CD8-positive, alpha-beta memory T cell (primary cell): Measurements from ENCODE around the gene MYBPC2. TPM values are rescaled to one million over a fixed set of nuclear protein-coding genes. Genes with fewer than 3 reads are reported as not detected.

ENCODE experiments used
- CTCF ChIA-PET: fragments of 350-600 bp; sonication (Branson Sonifier 250); formaldehyde crosslinking; loops from one replicate; lab custom pipeline; 2021; ENCODE audit warnings: antibody characterized with exemption; lab: Charles Lee
- POLR2A ChIA-PET: fragments of 350-600 bp; sonication (Branson Sonifier 250); formaldehyde crosslinking; loops from one replicate; lab custom pipeline; 2021; ENCODE audit warnings: antibody characterized with exemption; lab: Charles Lee
- DNase-seq, 5 donors: peaks; one replicate each; pipeline versions ENCODE4 v3.0.0 to v3.0.0-alpha.2; 2020 to 2022; ENCODE audit warnings: mixed read lengths in 1 of 5
- H3K27ac ChIP-seq: one replicate; pipeline ENCODE4 v1.7.0; 2013; ENCODE audit warnings: low read depth, mild to moderate bottlenecking, low read length, moderate library complexity
- H3K27me3 ChIP-seq: 2 replicates; pipeline ENCODE4 v1.7.0; 2013; ENCODE audit warnings: low read length, mild to moderate bottlenecking; ENCODE audit not compliant: insufficient read depth, poor library complexity, severe bottlenecking
- H3K36me3 ChIP-seq: 2 replicates; pipeline ENCODE4 v1.7.0; 2013; ENCODE audit warnings: mild to moderate bottlenecking, low read length, moderate library complexity; ENCODE audit not compliant: insufficient read depth
- H3K4me1 ChIP-seq: 2 replicates; pipeline ENCODE4 v1.7.0; 2013; ENCODE audit warnings: mild to moderate bottlenecking, low read length, moderate library complexity; ENCODE audit not compliant: insufficient read depth
- H3K4me3 ChIP-seq: 2 replicates; pipeline ENCODE4 v1.7.0; 2013; ENCODE audit warnings: mild to moderate bottlenecking, low read length
- H3K9me3 ChIP-seq: 2 replicates; pipeline ENCODE4 v1.7.0; 2013; ENCODE audit warnings: mild to moderate bottlenecking, low read length
- H3K27ac Mint-ChIP-seq, 8 donors: one replicate each; pipeline ENCODE4 v1.8.0; 2020 to 2021; ENCODE audit warnings: mixed read lengths in 8 of 8, mild to moderate bottlenecking in 6 of 8, inconsistent platforms in 3 of 8, moderate library complexity in 3 of 8
- H3K27me3 Mint-ChIP-seq, 2 donors: one replicate each; pipeline ENCODE4 v1.8.0; 2020 to 2021; ENCODE audit warnings: mixed read lengths in 2 of 2, mild to moderate bottlenecking in 1 of 2, moderate library complexity in 1 of 2
- H3K36me3 Mint-ChIP-seq, 3 donors: one replicate each; pipeline ENCODE4 v1.8.0; 2020 to 2021; ENCODE audit warnings: mixed read lengths in 3 of 3, inconsistent platforms in 1 of 3, mild to moderate bottlenecking in 1 of 3
- H3K4me1 Mint-ChIP-seq, 3 donors: one replicate each; pipeline ENCODE4 v1.8.0; 2020 to 2021; ENCODE audit warnings: mixed read lengths in 3 of 3, inconsistent platforms in 1 of 3, mild to moderate bottlenecking in 1 of 3
- H3K4me3 Mint-ChIP-seq, 7 donors: one replicate each; pipeline ENCODE4 v1.8.0; 2020 to 2021; ENCODE audit warnings: mixed read lengths in 7 of 7, mild to moderate bottlenecking in 6 of 7, moderate library complexity in 4 of 7, inconsistent platforms in 2 of 7
- H3K9me3 Mint-ChIP-seq, 5 donors: one replicate each; pipeline ENCODE4 v1.8.0; 2020 to 2022; ENCODE audit warnings: mixed read lengths in 5 of 5, mild to moderate bottlenecking in 3 of 5, moderate library complexity in 2 of 5, inconsistent platforms in 1 of 5
- polyA plus RNA-seq: library from polyadenylated mRNA; unstranded; fragments of 300-500 nt; fragmentation: Illumina TruSeq; gene quantifications from one replicate; pipeline ENCODE4 v1.2.3, GENCODE V29; 2021
- total RNA-seq, 2 experiments: library from RNA; stranded (reverse); gene quantifications; one replicate each; pipeline ENCODE4 v1.2.3, GENCODE V29; 2021

MYBPC2 gene
- total and polyA plus RNA-seq, 3 experiments from 2014 or later = 0.07 to 0.24 TPM; not detected in 1

DNA sequence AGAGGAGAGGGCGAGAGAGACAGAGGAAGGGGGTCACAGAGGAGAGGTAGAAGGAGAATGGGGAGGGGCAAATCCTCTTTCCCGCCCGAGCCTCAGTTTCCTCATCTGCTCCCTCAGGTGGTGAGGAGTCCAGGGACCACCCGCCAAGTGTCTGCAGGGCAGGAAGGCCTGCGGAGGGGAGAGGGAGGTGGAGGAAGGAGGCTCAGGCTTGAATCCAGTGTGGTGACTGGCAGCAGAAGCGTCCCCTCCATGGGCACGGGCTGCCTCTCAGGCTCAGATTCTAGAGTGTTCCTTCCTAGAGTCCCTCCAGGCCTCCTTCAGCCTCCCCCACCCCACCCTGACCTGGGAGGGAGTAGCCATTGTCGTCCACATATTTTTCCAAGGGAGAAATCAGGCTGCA lies 60.5 kb downstream of the MYBPC2 start:
- Mint-ChIP-seq H3K27ac (peak overlapping the region in 1 of 8 donors; percentile 54), H3K27me3 (no peaks in the 10 kb centered on the region), H3K4me3 (no peak overlapping the region), H3K36me3 (peaks cover 0 to 6% (median 5%) of the 10 kb centered on the region in 3 donors), H3K9me3 (no peaks in the 10 kb centered on the region), H3K4me1 (peaks cover 18 to 28% (median 20%) of the 10 kb centered on the region in 3 donors)
- H3K4me3 ChIP-seq = no peak overlapping the region
- ChIA-PET POLR2A (no interaction called here), CTCF (no interaction called here)
- no peaks in the 10 kb centered on the region for H3K27me3 ChIP-seq
- DNase-seq = no peak
- no peak overlapping the region for H3K27ac ChIP-seq
- H3K9me3 ChIP-seq = no peaks in the 10 kb centered on the region
- no peaks in the 10 kb centered on the region for H3K36me3 ChIP-seq
- peaks cover 12% of the 10 kb centered on the region for H3K4me1 ChIP-seq

- Mint-ChIP-seq H3K27me3 (no peaks in the 10 kb centered on the region), H3K36me3 (peaks cover 0 to 6% (median 5%) of the 10 kb centered on the region in 3 donors), H3K9me3 (no peaks in the 10 kb centered on the region), H3K27ac (peak overlapping the region in 4 of 8 donors; percentile 45 to 83 (median 56)), H3K4me1 (peaks cover 18 to 21% (median 20%) of the 10 kb centered on the region in 3 donors), H3K4me3 (no peak overlapping the region)
- Histone ChIP-seq H3K4me3 (no peak overlapping the region), H3K27ac (no peak overlapping the region), H3K27me3 (no peaks in the 10 kb centered on the region), H3K9me3 (no peaks in the 10 kb centered on the region), H3K36me3 (no peaks in the 10 kb centered on the region), H3K4me1 (peaks cover 12% of the 10 kb centered on the region)
- ChIA-PET POLR2A (no interaction called here), CTCF (interaction anchor here (0.7 kb wide), 1 partner anchor 946 kb away, joined by 3 read pairs; no protein-coding TSS in a partner anchor)
- no peak for DNase-seq
These were observed 61.7 kb downstream of the MYBPC2 start for GRCh38 chr19:50494186-50495019.

DNA sequence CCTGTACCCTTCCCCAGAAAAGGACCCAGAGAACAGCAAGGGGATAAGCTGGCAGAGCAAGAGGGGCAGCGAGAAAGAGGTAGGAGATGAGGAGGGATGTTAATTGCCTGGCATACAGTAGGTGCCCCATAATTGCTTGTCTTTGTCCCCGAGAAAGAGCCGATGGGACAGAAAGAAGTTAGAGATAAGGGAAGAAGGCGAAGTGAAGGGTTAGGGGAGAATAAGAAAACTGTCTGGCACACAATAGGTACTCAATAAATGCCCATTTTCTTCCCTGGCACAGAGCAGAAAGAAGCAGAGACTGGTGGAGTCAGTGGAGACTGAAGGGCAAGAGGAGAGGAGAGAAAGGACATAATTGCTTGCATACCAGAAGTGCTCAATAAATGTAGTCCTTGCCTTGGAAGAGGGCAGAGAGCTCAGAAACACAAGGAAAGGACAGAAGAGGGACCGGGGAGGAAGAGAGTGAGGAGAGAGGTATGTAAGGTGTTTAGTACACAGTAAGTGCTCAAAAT lies 62.4 kb downstream of the MYBPC2 start:
- Histone ChIP-seq H3K27ac (no peak overlapping the region), H3K4me1 (peaks cover 12% of the 10 kb centered on the region), H3K9me3 (no peaks in the 10 kb centered on the region), H3K36me3 (no peaks in the 10 kb centered on the region), H3K4me3 (no peak overlapping the region), H3K27me3 (no peaks in the 10 kb centered on the region)
- no peak for DNase-seq
- H3K27me3 Mint-ChIP-seq = no peaks in the 10 kb centered on the region
- ChIA-PET POLR2A (no interaction called here), CTCF (no interaction called here)
- H3K9me3 Mint-ChIP-seq = no peaks in the 10 kb centered on the region
- peak overlapping the region in 1 of 7 donors; percentile 54 for H3K4me3 Mint-ChIP-seq
- H3K27ac Mint-ChIP-seq = peak overlapping the region in 2 of 8 donors; percentile 0 to 20
- peaks cover 18 to 21% (median 20%) of the 10 kb centered on the region in 3 donors for H3K4me1 Mint-ChIP-seq
- H3K36me3 Mint-ChIP-seq = peaks cover 0 to 6% (median 5%) of the 10 kb centered on the region in 3 donors

- Histone ChIP-seq H3K9me3 (no peaks in the 10 kb centered on the region), H3K4me1 (peaks cover 12% of the 10 kb centered on the region), H3K27ac (no peak overlapping the region), H3K36me3 (no peaks in the 10 kb centered on the region), H3K27me3 (no peaks in the 10 kb centered on the region), H3K4me3 (no peak overlapping the region)
- POLR2A ChIA-PET = interaction anchor here (1.0 kb wide), 1 partner anchor 17 kb away, joined by 3 read pairs; no protein-coding TSS in a partner anchor
- CTCF ChIA-PET = no interaction called here
- Mint-ChIP-seq H3K36me3 (peaks cover 0 to 8% (median 5%) of the 10 kb centered on the region in 3 donors), H3K27me3 (no peaks in the 10 kb centered on the region), H3K9me3 (no peaks in the 10 kb centered on the region), H3K4me3 (no peak overlapping the region), H3K27ac (peak overlapping the region in 3 of 8 donors; percentile 51 to 85 (median 66)), H3K4me1 (peaks cover 10 to 11% (median 11%) of the 10 kb centered on the region in 3 donors)
- peak in 1 of 5 donors; percentile 38 for DNase-seq
These were observed 63.7 kb downstream of the MYBPC2 start for GRCh38 chr19:50496189-50497021.

DNA sequence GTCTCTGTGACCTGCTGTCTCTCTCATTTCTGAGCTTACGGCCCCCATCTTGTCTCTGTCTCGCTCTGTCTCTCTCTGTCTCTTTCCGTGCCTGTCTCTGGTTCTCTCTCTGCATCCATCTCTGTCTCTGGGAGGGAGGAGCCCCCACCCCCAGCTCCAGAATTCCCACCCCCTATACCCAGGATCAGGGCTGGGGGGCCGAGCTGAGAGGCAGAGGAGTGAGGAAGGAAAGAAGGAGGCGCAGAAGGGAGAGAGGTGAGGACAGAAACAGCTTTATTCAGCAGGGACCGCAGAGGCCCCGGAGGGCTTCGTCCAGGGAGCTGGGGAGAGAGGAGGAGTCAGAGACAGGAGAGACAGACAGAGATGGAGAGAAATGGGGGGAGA lies 64.3 kb downstream of the MYBPC2 start:
- POLR2A ChIA-PET = interaction anchor here (1.0 kb wide), 1 partner anchor 17 kb away, joined by 3 read pairs; no protein-coding TSS in a partner anchor
- H3K4me3 Mint-ChIP-seq = no peak overlapping the region
- no peaks in the 10 kb centered on the region for H3K9me3 ChIP-seq
- peaks cover 6% of the 10 kb centered on the region for H3K4me1 ChIP-seq
- no peaks in the 10 kb centered on the region for H3K9me3 Mint-ChIP-seq
- CTCF ChIA-PET = no interaction called here
- H3K36me3 Mint-ChIP-seq = peaks cover 0 to 10% (median 4%) of the 10 kb centered on the region in 3 donors
- H3K27ac ChIP-seq = no peak overlapping the region
- no peaks in the 10 kb centered on the region for H3K36me3 ChIP-seq
- peaks cover 4 to 5% (median 5%) of the 10 kb centered on the region in 3 donors for H3K4me1 Mint-ChIP-seq
- no peak overlapping the region for H3K4me3 ChIP-seq
- H3K27me3 ChIP-seq = no peaks in the 10 kb centered on the region
- DNase-seq = no peak
- peak overlapping the region in 1 of 8 donors; percentile 41 for H3K27ac Mint-ChIP-seq
- no peaks in the 10 kb centered on the region for H3K27me3 Mint-ChIP-seq

DNA sequence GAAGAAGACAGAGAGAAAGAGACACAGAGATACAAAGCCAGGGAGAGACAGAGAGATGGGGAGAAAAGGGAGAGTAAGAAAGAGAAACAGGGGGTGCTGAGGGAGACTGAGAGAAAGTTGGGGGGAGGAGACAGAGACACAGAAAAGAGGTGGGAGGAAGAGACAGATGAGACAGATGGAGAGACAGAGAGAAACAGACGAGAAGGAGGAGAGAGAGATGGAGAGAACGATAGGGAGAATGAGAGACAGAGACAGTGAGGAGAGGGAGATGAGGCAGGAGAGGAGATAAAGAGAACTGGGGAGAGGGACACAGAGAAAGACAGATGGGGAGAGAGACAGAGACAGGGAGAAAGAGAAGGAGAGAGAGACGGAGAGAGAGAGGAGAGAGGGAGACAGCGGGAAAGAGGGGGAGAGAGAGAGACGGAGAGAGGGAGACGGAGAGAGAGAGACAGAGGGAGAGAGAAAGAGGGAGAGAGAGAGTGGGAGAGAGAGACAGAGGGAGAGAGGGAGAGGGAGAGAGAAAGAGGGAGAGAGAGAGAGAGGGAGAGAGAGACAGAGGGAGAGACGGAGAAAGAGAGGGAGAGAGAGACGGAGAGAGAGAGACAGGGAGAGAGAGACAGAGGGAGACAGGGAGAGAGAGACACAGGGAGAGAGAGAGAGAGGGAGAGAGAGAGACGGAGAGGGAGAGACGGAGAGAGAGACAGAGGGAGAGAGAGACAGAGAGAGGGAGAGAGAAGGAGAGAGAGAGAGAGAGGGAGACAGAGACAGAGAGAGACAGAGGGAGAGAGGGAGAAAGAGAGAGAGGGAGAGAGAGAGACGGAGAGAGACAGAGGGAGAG lies 65.7 kb downstream of the MYBPC2 start:
- H3K27ac ChIP-seq = no peak overlapping the region
- no peak overlapping the region for H3K4me3 Mint-ChIP-seq
- H3K36me3 Mint-ChIP-seq = peaks cover 0 to 10% (median 4%) of the 10 kb centered on the region in 3 donors
- H3K4me1 ChIP-seq = no peaks in the 10 kb centered on the region
- no peaks in the 10 kb centered on the region for H3K36me3 ChIP-seq
- H3K9me3 ChIP-seq = no peaks in the 10 kb centered on the region
- CTCF ChIA-PET = no interaction called here
- H3K27me3 ChIP-seq = no peaks in the 10 kb centered on the region
- H3K4me1 Mint-ChIP-seq = peaks cover 0 to 1% (median 0%) of the 10 kb centered on the region in 3 donors
- H3K9me3 Mint-ChIP-seq = no peaks in the 10 kb centered on the region
- POLR2A ChIA-PET = no interaction called here
- H3K27me3 Mint-ChIP-seq = no peaks in the 10 kb centered on the region
- no peak overlapping the region for H3K27ac Mint-ChIP-seq
- DNase-seq = no peak
- H3K4me3 ChIP-seq = no peak overlapping the region

GRCh38 chr19:50500060-50500752 lies 67.5 kb downstream of the MYBPC2 start:
- Mint-ChIP-seq H3K9me3 (no peaks in the 10 kb centered on the region), H3K4me3 (no peak overlapping the region), H3K36me3 (peaks cover 0 to 10% (median 2%) of the 10 kb centered on the region in 3 donors), H3K4me1 (peaks cover 0 to 1% (median 0%) of the 10 kb centered on the region in 3 donors), H3K27ac (no peak overlapping the region), H3K27me3 (no peaks in the 10 kb centered on the region)
- peak in 1 of 5 donors; percentile 52 for DNase-seq
- Histone ChIP-seq H3K4me1 (no peaks in the 10 kb centered on the region), H3K27me3 (no peaks in the 10 kb centered on the region), H3K9me3 (no peaks in the 10 kb centered on the region), H3K27ac (no peak overlapping the region), H3K4me3 (no peak overlapping the region), H3K36me3 (no peaks in the 10 kb centered on the region)
- POLR2A ChIA-PET = no interaction called here
- CTCF ChIA-PET = no interaction called here
